K562 (cell line): ENCODE measurements around the gene ZNF837. TPM values are rescaled to one million over a fixed set of nuclear protein-coding genes. Genes with fewer than 3 reads are reported as not detected.
A peak's percentile ranks its signal among the peaks of the same experiment; 100 is the strongest.

Experiments
- CBX2 ChIP-seq: fragments of 200-600 bp; sonication (generic); IDR thresholded peaks from one replicate; pipeline ENCODE4 v1.6.1; 2012; ENCODE audit warnings: mild to moderate bottlenecking, low read length, inconsistent platforms; ENCODE audit not compliant: insufficient read depth, poor library complexity, severe bottlenecking
- ELK1 ChIP-seq: sonication (generic); formaldehyde crosslinking; IDR thresholded peaks from 2 replicates; pipeline ENCODE4 v1.8.1; 2022; ENCODE audit warnings: missing genetic modification reagents
- FOS ChIP-seq: IDR thresholded peaks from 3 replicates; pipeline ENCODE4 v1.6.1; 2011; ENCODE audit not compliant: insufficient read length; ENCODE audit errors: extremely low read depth
- HDAC2 ChIP-seq: fragments of 450-650 bp; IDR thresholded peaks from 2 replicates; pipeline ENCODE4 v1.6.1; 2016; ENCODE audit warnings: mild to moderate bottlenecking
- KLF1 ChIP-seq: fragments of 450-650 bp; IDR thresholded peaks from 2 replicates; pipeline ENCODE4 v1.6.1; 2016; ENCODE audit warnings: missing genetic modification characterization, missing compliant biosample characterization
- NELFE ChIP-seq: IDR thresholded peaks from 2 replicates; pipeline ENCODE4 v1.6.1; 2011; ENCODE audit warnings: mild to moderate bottlenecking; ENCODE audit not compliant: insufficient read depth, insufficient read length
- PREB ChIP-seq: sonication (generic); formaldehyde crosslinking; IDR thresholded peaks from 2 replicates; pipeline ENCODE4 v1.8.1; 2023; ENCODE audit warnings: mild to moderate bottlenecking, missing genetic modification reagents
- PRMT5 ChIP-seq: sonication (generic); formaldehyde crosslinking; IDR thresholded peaks from 2 replicates; pipeline ENCODE4 v1.5.0; 2020; ENCODE audit warnings: missing genetic modification reagents
- RBM14 ChIP-seq: fragments of 200-400 bp; formaldehyde crosslinking; IDR thresholded peaks from 2 replicates; pipeline ENCODE4 v1.6.1; 2018; ENCODE audit warnings: low read depth, mild to moderate bottlenecking, low read length, moderate library complexity, borderline replicate concordance; ENCODE audit not compliant: insufficient read depth
- TRIM24 ChIP-seq, 2 experiments: fragments of 450-650 bp; IDR thresholded peaks; 2 replicates each; pipeline ENCODE4 v1.6.1; 2016
- XRCC4 ChIP-seq: IDR thresholded peaks from one replicate; pipeline ENCODE4 v1.6.1; 2011; ENCODE audit not compliant: insufficient read depth, insufficient read length; ENCODE audit errors: extremely low read depth
- ZBTB33 ChIP-seq: sonication (generic); formaldehyde crosslinking; IDR thresholded peaks from 2 replicates; pipeline ENCODE4 v1.8.1; 2023; ENCODE audit warnings: mild to moderate bottlenecking, missing genetic modification reagents
- ZNF23 ChIP-seq: fragments of 250-450 bp; sonication (Bioruptor Pico); IDR thresholded peaks from 2 replicates; pipeline ENCODE4 v1.4.0; 2020; ENCODE audit warnings: mild to moderate bottlenecking
- ZNF696 ChIP-seq: fragments of 250-450 bp; sonication (Bioruptor Pico); conservative IDR thresholded peaks from 2 replicates; pipeline ENCODE4 v1.4.0; 2020; ENCODE audit warnings: mild to moderate bottlenecking, moderate library complexity
- ZNF780A ChIP-seq: fragments of 250-450 bp; sonication (Bioruptor Pico); IDR thresholded peaks from 2 replicates; pipeline ENCODE4 v1.5.0; 2021; ENCODE audit warnings: mild to moderate bottlenecking
- polyA plus RNA-seq, 8 experiments: library from polyadenylated mRNA; depleted of rRNA in 4 of 8; stranded (reverse) in 5 of 8; unstranded in 3 of 8; fragments of >200 nt; fragmentation: Nextera tagmentation in 2 of 8; fragmentation: Illumina TruSeq in 1 of 8; extraction: Ambion mirVana in 2 of 8; extraction: Trizol in 1 of 8; gene quantifications; 2 replicates each; pipeline versions ENCODE4 v1.2.1 to v1.2.3, GENCODE V29; 2011 to 2014; ENCODE audit warnings: inconsistent platforms in 1 of 8, missing spikeins in 1 of 8
- total RNA-seq, 7 experiments: library from RNA; depleted of rRNA in 6 of 7; stranded (reverse); fragments of >200 nt in 6 of 7; fragmentation: Illumina TruSeq in 2 of 7; extraction: Trizol in 2 of 7; gene quantifications; 2 replicates each; pipeline versions ENCODE4 v1.2.1 to v1.2.3, GENCODE V29; 2011 to 2021; ENCODE audit warnings: low replicate concordance in 1 of 7
- TF ChIP-seq, protein P1 (sequence below): sonication (generic); formaldehyde crosslinking; IDR thresholded peaks from 2 replicates; pipeline ENCODE4 v1.8.0; 2022; ENCODE audit warnings: missing genetic modification reagents, mild to moderate bottlenecking, moderate library complexity, borderline replicate concordance
- TF ChIP-seq, protein P2 (sequence below): fragments of 250-450 bp; sonication (Bioruptor Pico); IDR thresholded peaks from 2 replicates; pipeline ENCODE4 v1.5.0; 2020; ENCODE audit warnings: mild to moderate bottlenecking, borderline replicate concordance

ZNF837 gene
- total and polyA plus RNA-seq, 9 of the 15 experiments (the other 6 are each of a cell fraction or from before 2014, with no cell fraction given) = 0.11 to 2.1 (median 0.57) TPM; not detected in 4

GRCh38 chr19:58381460-58382212, 806 bp upstream of the ZNF837 start (continued):
- no peak for TF ChIP-seq CBX2
- no peak for TF ChIP-seq ZNF23 (CRISPR knock-in tag)
- no peak for TF ChIP-seq FOS
- peak in 1 of 2 experiments; percentile 16; a peak in 1 of 4 replicates for TF ChIP-seq TRIM24 (IDR thresholded peaks at IDR 0.05)
- TF ChIP-seq ZBTB33 (CRISPR knock-in tag) = no peak
- no peak for TF ChIP-seq ELK1 (CRISPR knock-in tag)
- TF ChIP-seq, protein P1, sequence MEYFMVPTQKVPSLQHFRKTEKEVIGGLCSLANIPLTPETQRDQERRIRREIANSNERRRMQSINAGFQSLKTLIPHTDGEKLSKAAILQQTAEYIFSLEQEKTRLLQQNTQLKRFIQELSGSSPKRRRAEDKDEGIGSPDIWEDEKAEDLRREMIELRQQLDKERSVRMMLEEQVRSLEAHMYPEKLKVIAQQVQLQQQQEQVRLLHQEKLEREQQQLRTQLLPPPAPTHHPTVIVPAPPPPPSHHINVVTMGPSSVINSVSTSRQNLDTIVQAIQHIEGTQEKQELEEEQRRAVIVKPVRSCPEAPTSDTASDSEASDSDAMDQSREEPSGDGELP (CRISPR knock-in tag) = no peak
- TF ChIP-seq NELFE = no peak
- TF ChIP-seq, protein P2, sequence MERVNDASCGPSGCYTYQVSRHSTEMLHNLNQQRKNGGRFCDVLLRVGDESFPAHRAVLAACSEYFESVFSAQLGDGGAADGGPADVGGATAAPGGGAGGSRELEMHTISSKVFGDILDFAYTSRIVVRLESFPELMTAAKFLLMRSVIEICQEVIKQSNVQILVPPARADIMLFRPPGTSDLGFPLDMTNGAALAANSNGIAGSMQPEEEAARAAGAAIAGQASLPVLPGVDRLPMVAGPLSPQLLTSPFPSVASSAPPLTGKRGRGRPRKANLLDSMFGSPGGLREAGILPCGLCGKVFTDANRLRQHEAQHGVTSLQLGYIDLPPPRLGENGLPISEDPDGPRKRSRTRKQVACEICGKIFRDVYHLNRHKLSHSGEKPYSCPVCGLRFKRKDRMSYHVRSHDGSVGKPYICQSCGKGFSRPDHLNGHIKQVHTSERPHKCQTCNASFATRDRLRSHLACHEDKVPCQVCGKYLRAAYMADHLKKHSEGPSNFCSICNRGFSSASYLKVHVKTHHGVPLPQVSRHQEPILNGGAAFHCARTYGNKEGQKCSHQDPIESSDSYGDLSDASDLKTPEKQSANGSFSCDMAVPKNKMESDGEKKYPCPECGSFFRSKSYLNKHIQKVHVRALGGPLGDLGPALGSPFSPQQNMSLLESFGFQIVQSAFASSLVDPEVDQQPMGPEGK (CRISPR knock-in tag) = no peak
- no peak for TF ChIP-seq KLF1 (tag)
- no peak for TF ChIP-seq ZNF780A (CRISPR knock-in tag)
- TF ChIP-seq HDAC2 = peak; percentile 52; the same call in 1 of the 2 replicates
- TF ChIP-seq PRMT5 (CRISPR knock-in tag) = no peak
- no peak for TF ChIP-seq XRCC4
- TF ChIP-seq ZNF696 (CRISPR knock-in tag) = no peak
- TF ChIP-seq RBM14 = no peak
- TF ChIP-seq PREB (CRISPR knock-in tag) = no peak
